ENCODE results near the gene ZNF644.

The ZNF644 gene

DNA sequence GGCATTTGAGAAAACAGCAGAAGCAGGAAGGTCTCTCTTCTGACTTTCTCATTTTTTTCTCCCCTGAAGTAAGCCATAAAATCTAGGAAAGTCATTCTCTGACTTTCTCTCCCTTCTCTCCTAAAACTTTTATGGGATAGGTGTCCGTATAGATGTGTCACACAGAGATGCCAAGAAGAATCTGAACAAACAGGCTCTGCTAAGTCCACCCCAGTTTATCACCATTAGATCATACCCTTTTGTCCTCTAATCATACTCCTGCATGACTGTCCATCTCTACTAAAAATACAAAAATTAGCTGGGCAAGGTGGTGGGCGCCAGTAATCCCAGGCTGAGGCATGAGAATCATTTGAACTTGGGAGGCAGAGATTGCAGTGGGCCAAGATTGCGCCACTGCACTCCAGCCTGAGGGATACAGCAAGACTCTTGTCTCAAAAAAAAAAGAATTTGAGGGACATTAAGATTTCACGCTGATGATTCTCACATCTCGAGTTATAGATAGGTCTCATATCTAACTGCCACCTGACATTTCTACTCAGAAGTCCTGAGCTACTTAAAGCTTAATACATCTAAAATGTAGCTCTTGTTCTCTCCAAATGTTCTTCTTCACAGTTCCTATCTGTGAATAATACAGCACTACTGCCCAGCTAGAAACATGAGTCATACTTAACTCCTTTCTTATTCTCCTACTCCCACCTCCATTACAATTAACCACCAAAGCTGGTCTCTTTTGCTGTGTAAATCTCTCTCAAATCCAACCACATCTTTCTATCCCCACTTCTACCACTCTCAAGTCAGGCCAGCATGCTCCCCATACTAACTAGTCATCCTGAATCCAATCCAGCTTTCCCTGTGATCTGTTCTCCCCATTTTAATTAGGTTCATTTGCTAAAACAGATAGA lies 47.7 kb downstream of the ZNF644 start:
- in situ Hi-C loops (cut with MboI; ENCODE audit: low sequenced_read_pairs, unreplicated experiment), result no loop called here
- no peak for DNase-seq (ENCODE audit: low spot score)
- TF ChIP-seq, protein P1, sequence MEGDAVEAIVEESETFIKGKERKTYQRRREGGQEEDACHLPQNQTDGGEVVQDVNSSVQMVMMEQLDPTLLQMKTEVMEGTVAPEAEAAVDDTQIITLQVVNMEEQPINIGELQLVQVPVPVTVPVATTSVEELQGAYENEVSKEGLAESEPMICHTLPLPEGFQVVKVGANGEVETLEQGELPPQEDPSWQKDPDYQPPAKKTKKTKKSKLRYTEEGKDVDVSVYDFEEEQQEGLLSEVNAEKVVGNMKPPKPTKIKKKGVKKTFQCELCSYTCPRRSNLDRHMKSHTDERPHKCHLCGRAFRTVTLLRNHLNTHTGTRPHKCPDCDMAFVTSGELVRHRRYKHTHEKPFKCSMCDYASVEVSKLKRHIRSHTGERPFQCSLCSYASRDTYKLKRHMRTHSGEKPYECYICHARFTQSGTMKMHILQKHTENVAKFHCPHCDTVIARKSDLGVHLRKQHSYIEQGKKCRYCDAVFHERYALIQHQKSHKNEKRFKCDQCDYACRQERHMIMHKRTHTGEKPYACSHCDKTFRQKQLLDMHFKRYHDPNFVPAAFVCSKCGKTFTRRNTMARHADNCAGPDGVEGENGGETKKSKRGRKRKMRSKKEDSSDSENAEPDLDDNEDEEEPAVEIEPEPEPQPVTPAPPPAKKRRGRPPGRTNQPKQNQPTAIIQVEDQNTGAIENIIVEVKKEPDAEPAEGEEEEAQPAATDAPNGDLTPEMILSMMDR (IDR thresholded peaks at IDR 0.05; ENCODE audit: borderline replicate concordance, control extremely low read depth, extremely low read depth, insufficient read depth, missing control alignments), result no peak

DNA sequence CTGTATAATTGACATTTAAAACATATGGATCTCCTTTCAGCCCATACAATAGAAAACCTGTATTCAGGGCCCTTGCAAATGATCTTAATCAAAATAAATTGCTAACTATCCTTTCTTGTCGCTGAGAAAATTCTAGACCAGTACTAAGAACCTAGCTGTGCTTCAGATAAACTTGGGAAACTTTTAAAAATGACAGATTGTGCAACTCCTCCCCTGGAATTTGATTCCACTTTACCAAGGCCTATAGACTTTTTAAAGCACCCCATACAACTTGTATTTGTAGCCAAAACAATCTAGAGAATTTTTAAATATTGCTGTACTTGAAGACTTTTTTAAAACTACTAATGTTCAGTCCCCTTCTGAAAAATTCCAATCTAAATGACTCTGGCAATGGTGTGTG lies 51.6 kb downstream of the ZNF644 start:
- DNase-seq (ENCODE audit: low spot score), result no peak
- in situ Hi-C loops (cut with MboI; ENCODE audit: low sequenced_read_pairs, unreplicated experiment), result no loop called here
- TF ChIP-seq, protein P1 (IDR thresholded peaks at IDR 0.05; ENCODE audit: borderline replicate concordance, control extremely low read depth, extremely low read depth, insufficient read depth, missing control alignments), result no peak

DNA sequence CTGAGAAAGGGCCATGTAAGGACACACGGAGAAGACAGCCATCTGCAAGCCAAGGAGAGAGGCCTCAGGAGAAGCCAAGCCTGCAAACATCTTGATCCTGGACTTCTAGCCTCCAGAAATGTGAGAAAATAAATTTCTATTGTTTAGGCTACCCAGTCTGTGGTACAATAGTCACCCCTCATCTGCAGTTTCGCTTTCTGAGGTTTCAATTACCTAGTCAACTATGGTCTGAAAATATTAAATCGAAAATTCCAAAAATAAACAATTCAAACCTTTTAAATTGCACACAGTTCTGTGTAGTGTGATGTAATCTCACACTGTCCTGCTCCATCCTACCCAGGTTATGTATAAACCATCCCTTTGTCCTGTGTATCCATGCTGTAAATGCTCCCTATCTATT lies 52.6 kb downstream of the ZNF644 start:
- in situ Hi-C loops (cut with MboI; ENCODE audit: low sequenced_read_pairs, unreplicated experiment), result loop anchor here (10.0 kb wide), 1 partner anchor 244 kb away; no protein-coding TSS in a partner anchor
- DNase-seq (ENCODE audit: low spot score), result no peak
- TF ChIP-seq, protein P1 (IDR thresholded peaks at IDR 0.05; ENCODE audit: borderline replicate concordance, control extremely low read depth, extremely low read depth, insufficient read depth, missing control alignments), result no peak

DNA sequence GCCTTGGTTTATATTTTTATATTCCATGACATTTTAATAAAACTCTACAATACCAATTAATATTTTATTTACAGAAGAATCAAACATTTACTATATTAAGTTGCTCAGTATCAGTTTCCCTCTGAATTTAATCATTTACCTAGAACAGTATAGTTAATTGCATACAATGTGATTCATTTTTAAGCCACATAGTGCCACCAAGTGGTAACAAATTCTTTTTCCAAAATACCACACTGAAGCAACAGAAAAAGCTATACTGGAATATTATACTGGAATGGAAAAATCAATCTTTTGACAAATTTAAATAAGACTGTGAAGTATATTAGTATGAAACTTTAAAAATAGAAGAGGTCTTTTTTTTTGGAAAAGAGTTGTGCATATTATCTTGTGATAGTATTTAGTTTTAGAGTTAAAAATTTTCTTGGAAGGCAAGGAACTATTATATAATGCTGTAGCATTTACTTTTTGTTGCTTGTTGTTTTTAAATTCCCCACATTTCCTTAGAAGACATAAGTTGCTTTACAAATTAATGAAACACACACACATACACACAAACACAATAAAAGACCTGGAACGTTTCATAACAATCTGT lies 57.3 kb downstream of the ZNF644 start:
- DNase-seq (ENCODE audit: low spot score), result no peak
- in situ Hi-C loops (cut with MboI; ENCODE audit: low sequenced_read_pairs, unreplicated experiment), result loop anchor here (10.0 kb wide), 1 partner anchor 240 kb away; no protein-coding TSS in a partner anchor

DNA sequence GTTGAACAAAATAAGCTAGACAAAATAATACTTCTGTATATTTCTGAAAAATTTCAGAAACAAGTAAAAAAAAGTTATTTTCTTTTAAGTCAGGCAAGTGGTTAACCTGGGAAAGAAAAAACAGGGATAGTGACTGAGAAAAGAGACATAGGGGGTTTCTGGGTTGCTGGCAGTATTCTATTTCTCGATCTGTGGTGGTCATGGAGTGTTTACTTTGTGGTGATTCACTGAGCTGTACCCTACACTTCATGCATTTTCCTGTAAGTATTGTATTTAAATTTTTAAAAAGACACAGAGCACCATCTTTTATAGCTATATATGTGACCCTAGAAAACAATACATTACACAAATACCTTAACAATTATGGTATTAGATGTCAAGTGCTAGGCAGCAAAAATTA lies 58.2 kb downstream of the ZNF644 start:
- TF ChIP-seq, protein P1 (IDR thresholded peaks at IDR 0.05; ENCODE audit: borderline replicate concordance, control extremely low read depth, extremely low read depth, insufficient read depth, missing control alignments), result no peak
- no peak for DNase-seq (ENCODE audit: low spot score)
- in situ Hi-C loops (cut with MboI; ENCODE audit: low sequenced_read_pairs, unreplicated experiment), result loop anchor here (10.0 kb wide), 1 partner anchor 239 kb away; no protein-coding TSS in a partner anchor

More for the DNA sequence above, 57.3 kb downstream of the ZNF644 start:
- TF ChIP-seq, protein P1 (IDR thresholded peaks at IDR 0.05; ENCODE audit: borderline replicate concordance, control extremely low read depth, extremely low read depth, insufficient read depth, missing control alignments), result peak; percentile 7

DNA sequence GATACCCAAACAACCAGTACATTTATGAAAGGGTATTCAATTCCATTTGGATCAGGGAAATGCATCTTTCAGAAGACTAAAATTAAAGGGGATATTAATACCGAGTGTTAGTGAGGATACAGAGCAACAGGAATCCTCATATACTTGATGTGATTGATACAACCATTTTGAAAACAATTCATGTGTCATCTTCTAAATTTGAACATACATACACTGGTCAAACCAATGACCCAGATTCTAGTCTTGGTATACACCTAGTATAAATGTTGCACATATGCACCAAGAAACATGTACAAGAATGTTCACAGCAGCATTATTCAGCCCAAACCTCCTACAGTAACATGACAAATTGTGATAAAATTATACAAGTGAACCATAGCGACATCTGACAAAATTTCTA lies 58.6 kb downstream of the ZNF644 start:
- no peak for DNase-seq (ENCODE audit: low spot score)
- in situ Hi-C loops (cut with MboI; ENCODE audit: low sequenced_read_pairs, unreplicated experiment), result loop anchor here (10.0 kb wide), 1 partner anchor 238 kb away; no protein-coding TSS in a partner anchor
- TF ChIP-seq, protein P1 (IDR thresholded peaks at IDR 0.05; ENCODE audit: borderline replicate concordance, control extremely low read depth, extremely low read depth, insufficient read depth, missing control alignments), result no peak

Data from GM13976 (cell line).